Measurements from ENCODE around the gene CFAP77. TPM values are rescaled to one million over a fixed set of nuclear protein-coding genes. Genes with fewer than 3 reads are reported as not detected.

CFAP77 gene
- total RNA-seq, 1 donor from 2014 or later, result not detected

DNA sequence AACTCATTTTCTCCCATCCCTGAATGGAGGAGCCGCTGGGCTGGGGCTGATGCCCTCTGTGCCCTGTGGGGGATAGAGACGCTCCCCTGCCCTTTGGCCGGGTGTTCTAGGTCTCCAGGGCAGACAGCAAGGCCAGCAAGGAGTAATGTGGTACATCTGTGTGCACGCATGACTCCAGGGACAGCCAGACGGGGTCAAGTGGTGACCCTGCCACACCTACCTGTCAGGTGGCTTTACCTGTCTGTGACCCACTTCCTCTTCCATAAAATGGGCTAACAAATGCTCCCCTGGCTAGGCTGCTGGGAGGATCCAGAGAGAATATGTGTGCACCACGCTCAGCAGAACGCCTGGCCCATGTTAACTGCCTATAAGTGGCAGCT is 137.0 kb downstream of the CFAP77 start:
- no peak for DNase-seq (ENCODE audit: low read depth)
- TF ChIP-seq, protein P1, sequence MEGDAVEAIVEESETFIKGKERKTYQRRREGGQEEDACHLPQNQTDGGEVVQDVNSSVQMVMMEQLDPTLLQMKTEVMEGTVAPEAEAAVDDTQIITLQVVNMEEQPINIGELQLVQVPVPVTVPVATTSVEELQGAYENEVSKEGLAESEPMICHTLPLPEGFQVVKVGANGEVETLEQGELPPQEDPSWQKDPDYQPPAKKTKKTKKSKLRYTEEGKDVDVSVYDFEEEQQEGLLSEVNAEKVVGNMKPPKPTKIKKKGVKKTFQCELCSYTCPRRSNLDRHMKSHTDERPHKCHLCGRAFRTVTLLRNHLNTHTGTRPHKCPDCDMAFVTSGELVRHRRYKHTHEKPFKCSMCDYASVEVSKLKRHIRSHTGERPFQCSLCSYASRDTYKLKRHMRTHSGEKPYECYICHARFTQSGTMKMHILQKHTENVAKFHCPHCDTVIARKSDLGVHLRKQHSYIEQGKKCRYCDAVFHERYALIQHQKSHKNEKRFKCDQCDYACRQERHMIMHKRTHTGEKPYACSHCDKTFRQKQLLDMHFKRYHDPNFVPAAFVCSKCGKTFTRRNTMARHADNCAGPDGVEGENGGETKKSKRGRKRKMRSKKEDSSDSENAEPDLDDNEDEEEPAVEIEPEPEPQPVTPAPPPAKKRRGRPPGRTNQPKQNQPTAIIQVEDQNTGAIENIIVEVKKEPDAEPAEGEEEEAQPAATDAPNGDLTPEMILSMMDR (conservative IDR thresholded peaks at IDR 0.05; ENCODE audit: low read depth, low read length), result no peak
- no peak overlapping the region for H3K4me3 ChIP-seq (ENCODE audit: low read depth, low read length)

DNA sequence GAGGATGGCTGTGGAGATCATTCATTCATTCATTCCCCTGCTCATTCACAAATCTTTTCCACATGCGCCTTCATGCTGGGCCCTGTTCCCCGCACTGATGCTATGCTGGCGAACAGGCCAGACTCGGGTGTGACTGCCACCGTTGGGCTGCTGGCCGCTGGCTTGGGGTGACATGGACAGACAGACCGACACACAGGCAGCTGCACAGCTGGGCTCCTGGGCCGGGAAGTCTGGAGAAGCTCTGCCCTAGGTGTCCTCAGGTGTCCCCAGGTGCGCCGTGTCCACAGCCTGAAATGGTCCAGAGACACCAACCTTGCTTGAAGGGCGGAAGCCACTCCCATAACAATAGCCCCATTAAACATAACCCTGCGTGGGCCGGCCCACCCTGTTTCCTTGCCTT is 137.4 kb downstream of the CFAP77 start:
- DNase-seq (ENCODE audit: low read depth), result no peak

DNA sequence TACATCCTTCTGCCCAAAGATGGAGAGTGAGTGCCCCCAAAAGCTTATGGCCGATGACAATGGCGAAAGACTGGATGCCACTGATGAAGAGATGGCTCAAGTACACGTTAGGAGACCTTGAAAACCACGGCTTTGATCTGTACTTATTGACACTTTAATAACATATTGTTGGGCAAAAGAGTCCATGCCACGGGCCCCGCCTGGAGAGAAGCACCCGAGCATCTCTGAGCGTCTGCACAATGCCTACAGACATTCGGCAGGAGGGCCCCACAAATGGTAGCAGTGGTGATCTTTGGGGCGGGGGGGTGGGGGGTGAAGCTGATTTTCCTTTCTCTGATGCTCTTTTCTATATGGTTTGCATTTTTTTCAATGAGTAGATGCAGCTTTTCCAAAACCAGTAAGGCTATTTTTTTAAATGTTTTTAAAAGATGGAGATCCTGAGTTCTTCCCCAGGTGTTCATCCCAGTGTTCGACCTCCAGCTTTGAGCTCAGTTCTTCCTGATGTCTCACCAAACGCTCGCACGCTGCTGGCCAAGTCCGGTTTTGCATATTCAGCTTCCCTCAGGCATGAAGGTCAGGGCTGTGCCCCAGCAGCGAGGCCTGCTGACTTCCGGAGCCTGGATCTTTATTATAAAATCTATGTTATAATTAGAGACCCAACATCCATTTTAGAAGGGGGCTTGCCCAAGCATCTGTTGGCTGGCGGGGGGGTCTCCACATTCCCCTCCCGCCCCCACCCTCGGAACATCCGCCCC is 138.1 kb downstream of the CFAP77 start:
- TF ChIP-seq, protein P1 (conservative IDR thresholded peaks at IDR 0.05; ENCODE audit: low read depth, low read length), result no peak
- no peak overlapping the region for H3K4me3 ChIP-seq (ENCODE audit: low read depth, low read length)
- DNase-seq (ENCODE audit: low read depth), result no peak

More for the DNA sequence above, 137.4 kb downstream of the CFAP77 start:
- TF ChIP-seq, protein P1 (conservative IDR thresholded peaks at IDR 0.05; ENCODE audit: low read depth, low read length), result no peak
- no peak overlapping the region for H3K4me3 ChIP-seq (ENCODE audit: low read depth, low read length)

DNA sequence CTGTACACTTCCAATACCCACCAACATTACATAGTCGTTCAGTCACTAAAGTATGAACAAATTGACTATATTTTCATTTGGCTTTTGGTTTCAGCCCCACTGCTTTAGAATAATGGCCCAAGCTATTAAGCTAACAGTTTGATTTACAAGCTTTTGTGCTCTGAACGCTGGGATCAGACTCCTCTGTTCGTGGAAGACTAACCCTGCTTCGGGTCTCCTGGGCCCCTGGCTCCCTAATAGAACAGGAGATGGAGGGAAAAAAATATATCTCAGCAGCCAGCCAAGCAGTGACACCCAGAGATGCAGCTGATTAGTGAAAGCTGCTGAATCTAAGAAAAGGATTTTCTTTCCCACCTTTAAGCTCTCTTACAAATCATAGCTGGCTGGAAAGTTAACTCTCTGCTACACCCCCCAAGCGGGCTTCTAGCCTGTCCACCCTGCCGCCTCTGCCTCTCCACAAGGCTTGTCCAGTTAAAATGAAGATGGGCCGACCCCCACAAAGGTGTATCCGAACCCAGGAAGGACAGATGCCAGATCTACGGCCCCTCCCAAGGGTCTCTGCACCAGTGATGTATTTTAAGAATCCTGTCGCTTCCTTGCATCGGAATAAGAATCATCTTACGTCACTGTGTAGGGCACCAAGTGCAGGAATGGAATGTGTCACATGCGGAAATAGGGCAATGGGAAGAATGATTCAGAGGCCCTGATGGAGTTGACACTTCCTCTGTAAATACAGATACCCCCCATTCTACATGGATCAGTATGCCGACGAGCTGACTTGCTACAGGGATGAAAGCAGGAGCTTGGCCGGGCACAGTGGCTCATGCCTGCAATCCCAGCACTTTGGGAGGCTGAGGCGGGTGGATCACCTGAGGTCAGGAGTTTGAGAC is 139.0 kb downstream of the CFAP77 start:
- DNase-seq (ENCODE audit: low read depth), result no peak
- H3K4me3 ChIP-seq (ENCODE audit: low read depth, low read length), result no peak overlapping the region
- TF ChIP-seq, protein P1 (conservative IDR thresholded peaks at IDR 0.05; ENCODE audit: low read depth, low read length), result no peak

DNA sequence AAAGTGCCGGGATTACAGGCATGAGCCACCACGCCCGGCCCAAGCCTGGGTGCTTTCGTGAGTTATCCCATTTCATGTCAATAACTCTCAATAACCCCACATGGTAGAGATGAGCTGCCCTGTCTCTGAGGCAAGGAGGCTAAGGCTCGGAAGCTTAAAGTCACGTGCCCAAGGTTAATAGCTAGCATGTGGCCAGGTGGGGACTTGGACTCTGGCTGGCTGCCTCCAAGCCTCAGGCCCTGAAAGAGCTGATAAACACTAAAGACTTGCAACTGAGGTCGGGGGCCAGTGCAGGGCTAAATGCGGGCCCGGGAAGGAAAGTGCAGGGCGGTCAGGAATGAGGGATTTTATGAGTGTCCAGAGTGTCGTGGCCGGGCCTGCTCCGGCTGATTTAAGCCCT is 141.5 kb downstream of the CFAP77 start:
- TF ChIP-seq, protein P1 (conservative IDR thresholded peaks at IDR 0.05; ENCODE audit: low read depth, low read length), result no peak
- DNase-seq (ENCODE audit: low read depth), result no peak
- no peak overlapping the region for H3K4me3 ChIP-seq (ENCODE audit: low read depth, low read length)

DNA sequence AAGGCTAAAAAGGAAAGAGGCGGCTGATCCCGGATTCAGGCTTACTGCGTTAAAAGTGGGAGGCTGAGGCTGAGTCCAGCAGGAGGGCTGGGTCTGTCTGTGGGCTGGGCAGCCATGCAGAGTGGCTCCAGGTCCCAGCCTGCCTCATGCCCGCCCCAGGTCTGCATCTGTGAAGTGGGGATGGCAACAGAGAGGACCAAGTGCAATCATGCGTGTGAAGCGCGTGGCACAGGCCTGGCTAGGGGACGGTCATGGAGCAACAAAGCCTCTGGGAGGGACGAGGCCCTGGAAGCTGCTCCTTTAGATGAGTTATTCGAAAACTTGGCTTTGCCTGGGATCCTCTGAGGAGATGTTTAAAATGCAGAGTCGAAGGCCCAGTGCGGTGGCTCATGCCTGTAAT is 142.0 kb downstream of the CFAP77 start:
- H3K4me3 ChIP-seq (ENCODE audit: low read depth, low read length), result no peak overlapping the region
- TF ChIP-seq, protein P1 (conservative IDR thresholded peaks at IDR 0.05; ENCODE audit: low read depth, low read length), result no peak
- no peak for DNase-seq (ENCODE audit: low read depth)
